ENCODE results near the gene MSL3B.

GRCh38 chr2:233871432-233871831 is 3.2 kb upstream of the MSL3B start:
- no peak for TF ChIP-seq POLR2A (IDR thresholded peaks at IDR 0.05)
- TF ChIP-seq, protein P1, sequence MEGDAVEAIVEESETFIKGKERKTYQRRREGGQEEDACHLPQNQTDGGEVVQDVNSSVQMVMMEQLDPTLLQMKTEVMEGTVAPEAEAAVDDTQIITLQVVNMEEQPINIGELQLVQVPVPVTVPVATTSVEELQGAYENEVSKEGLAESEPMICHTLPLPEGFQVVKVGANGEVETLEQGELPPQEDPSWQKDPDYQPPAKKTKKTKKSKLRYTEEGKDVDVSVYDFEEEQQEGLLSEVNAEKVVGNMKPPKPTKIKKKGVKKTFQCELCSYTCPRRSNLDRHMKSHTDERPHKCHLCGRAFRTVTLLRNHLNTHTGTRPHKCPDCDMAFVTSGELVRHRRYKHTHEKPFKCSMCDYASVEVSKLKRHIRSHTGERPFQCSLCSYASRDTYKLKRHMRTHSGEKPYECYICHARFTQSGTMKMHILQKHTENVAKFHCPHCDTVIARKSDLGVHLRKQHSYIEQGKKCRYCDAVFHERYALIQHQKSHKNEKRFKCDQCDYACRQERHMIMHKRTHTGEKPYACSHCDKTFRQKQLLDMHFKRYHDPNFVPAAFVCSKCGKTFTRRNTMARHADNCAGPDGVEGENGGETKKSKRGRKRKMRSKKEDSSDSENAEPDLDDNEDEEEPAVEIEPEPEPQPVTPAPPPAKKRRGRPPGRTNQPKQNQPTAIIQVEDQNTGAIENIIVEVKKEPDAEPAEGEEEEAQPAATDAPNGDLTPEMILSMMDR (IDR thresholded peaks at IDR 0.05) = no peak
